ENCODE data around the gene ADGRG3. TPM values are rescaled to one million over a fixed set of nuclear protein-coding genes. Genes with fewer than 3 reads are reported as not detected.
"Not testable (repeated sequence)": the region's sequence is repeated elsewhere in the genome, so short reads cannot be mapped to it uniquely, and the experiment has no call there.

Gene ADGRG3
- total and polyA plus RNA-seq, 9 donors, result 0.04 to 1.1 (median 0.21) TPM

DNA sequence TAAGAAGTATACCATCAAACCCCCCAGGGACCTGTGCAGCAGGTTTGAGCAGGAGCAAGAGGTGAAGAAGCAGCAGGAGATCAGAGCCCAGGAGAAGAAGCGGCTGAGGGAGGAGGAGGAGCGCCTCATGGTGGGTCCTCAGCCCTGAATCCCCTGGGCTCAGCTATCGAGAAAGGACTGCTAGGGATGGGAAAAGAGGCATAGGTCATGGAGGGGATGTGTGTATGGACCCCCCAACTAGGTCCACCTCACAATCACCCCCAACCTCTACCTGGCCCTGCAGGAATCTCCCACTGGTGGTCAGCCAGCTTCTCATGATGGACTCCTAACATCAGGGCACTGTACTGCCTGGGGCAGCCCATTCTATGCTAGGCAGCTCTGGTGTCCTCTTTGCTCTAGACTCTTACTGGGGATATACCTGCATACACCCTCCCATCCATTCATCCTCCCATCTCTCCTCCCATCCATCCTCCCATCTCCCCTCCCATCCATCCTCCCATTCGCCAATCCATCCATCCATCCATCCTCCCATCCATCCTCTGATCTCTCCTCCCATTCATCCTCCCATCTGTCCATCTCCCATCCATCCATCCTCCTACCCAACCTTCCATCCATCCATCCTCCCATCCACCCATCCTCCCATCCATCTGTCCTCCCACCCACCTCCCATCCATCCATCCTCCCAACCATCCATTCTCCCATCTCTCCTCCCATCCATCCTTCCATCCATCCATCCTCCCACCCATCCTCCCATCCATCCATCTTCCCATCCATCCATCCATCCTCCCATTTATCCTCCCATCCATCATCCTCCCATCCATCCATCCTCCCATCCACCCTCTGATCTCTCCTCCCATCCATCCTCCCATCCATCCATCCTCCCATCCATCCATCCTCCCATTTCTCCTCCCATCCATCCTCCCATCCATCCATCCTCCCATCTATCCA lies 37.1 kb downstream of the ADGRG3 start:
- Histone ChIP-seq H3K4me1 (ENCODE audit: control insufficient read depth, insufficient read depth, low read length) (peaks cover 7% of the 10 kb centered on the region), H3K36me3 (ENCODE audit: control insufficient read depth, insufficient read depth, low read length) (no peaks in the 10 kb centered on the region), H3K4me3 (ENCODE audit: low read length) (no peak overlapping the region), H3K27me3 (ENCODE audit: control insufficient read depth, insufficient read depth, low read length) (no peaks in the 10 kb centered on the region), H3K9me3 (replicated peaks; ENCODE audit: control insufficient read depth, low read depth, low read length) (no peaks in the 10 kb centered on the region), H3K27ac (ENCODE audit: low read length) (no peak overlapping the region)
- no peak for DNase-seq
- whole genome bisulfite sequencing (ENCODE audit: insufficient coverage), result 95% methylated on average over 1 of the region's 4 CpGs

DNA sequence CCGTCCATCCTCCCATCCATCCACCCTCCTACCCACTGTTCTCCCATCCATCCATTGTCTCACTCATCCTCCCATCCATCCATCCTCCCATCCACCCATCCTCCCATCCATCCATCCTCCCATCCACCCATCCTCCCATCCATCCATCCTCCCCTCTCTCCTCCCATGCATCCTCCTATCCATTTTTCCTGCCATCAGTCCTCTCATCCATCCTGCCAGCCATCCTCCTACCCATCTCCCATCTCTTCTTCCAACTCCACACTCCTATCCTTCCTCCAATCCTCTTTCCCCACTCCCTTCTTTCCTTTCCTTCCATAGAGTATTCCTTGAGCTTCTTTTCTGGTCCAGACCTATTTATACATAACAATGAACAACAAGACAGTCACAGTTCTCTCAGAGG lies 38.6 kb downstream of the ADGRG3 start:
- 80% methylated on average over 1 of the region's 1 CpG for WGBS (ENCODE audit: insufficient coverage)
- Histone ChIP-seq H3K36me3 (ENCODE audit: control insufficient read depth, insufficient read depth, low read length) (no peaks in the 10 kb centered on the region), H3K9me3 (replicated peaks; ENCODE audit: control insufficient read depth, low read depth, low read length) (no peaks in the 10 kb centered on the region), H3K27me3 (ENCODE audit: control insufficient read depth, insufficient read depth, low read length) (no peaks in the 10 kb centered on the region), H3K27ac (ENCODE audit: low read length) (no peak overlapping the region), H3K4me1 (ENCODE audit: control insufficient read depth, insufficient read depth, low read length) (peaks cover 2% of the 10 kb centered on the region), H3K4me3 (ENCODE audit: low read length) (no peak overlapping the region)
- DNase-seq, result no peak

DNA sequence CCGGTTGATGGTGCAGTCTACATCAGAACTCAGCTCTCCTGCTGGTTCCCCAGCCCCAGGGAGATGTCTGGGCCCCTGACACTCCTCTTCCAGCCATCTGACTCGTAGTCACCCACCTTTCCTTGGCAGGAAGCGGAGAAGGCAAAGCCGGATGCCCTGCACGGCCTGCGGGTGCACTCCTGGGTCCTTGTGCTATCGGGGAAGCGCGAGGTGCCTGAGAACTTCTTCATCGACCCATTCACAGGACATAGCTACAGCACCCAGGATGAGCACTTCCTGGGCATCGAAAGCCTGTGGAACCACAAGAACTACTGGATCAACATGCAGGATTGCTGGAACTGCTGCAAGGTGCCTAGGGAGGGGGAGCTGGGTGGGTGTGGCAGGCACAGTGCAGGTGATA lies 39.2 kb downstream of the ADGRG3 start:
- Histone ChIP-seq H3K4me1 (ENCODE audit: control insufficient read depth, insufficient read depth, low read length) (no peaks in the 10 kb centered on the region), H3K36me3 (ENCODE audit: control insufficient read depth, insufficient read depth, low read length) (no peaks in the 10 kb centered on the region), H3K9me3 (replicated peaks; ENCODE audit: control insufficient read depth, low read depth, low read length) (no peaks in the 10 kb centered on the region), H3K27me3 (ENCODE audit: control insufficient read depth, insufficient read depth, low read length) (peaks cover 2% of the 10 kb centered on the region), H3K4me3 (ENCODE audit: low read length) (no peak overlapping the region), H3K27ac (ENCODE audit: low read length) (no peak overlapping the region)
- DNase-seq, result no peak
- 82% methylated on average over 11 of the region's 11 CpGs for WGBS (ENCODE audit: insufficient coverage)

DNA sequence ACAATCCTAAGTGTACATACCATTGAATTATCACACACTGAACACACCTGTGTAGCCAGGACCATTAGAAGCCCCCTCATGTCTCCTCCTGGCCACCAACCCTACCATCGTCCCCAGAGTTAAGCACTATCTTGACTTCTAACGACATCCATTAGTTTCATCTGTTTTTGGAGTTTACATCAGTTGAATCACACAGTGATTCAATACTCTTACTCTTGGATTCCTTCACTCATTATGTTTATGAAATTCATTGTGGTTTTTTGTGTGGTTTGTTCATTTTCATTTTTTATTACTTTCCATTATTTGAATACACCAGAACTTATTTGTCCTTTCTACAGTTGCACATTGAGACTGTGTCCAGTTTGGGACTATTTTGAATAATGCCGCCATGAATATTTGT lies 40.1 kb downstream of the ADGRG3 start:
- H3K9me3 ChIP-seq (replicated peaks; ENCODE audit: control insufficient read depth, low read depth, low read length), result no peaks in the 10 kb centered on the region
- H3K4me3 ChIP-seq (ENCODE audit: low read length), result no peak overlapping the region
- no peaks in the 10 kb centered on the region for H3K36me3 ChIP-seq (ENCODE audit: control insufficient read depth, insufficient read depth, low read length)
- no peak for DNase-seq
- WGBS (ENCODE audit: insufficient coverage), result no CpG with 5 or more reads among the region's 3 CpGs
- H3K4me1 ChIP-seq (ENCODE audit: control insufficient read depth, insufficient read depth, low read length), result no peaks in the 10 kb centered on the region
- peaks cover 2% of the 10 kb centered on the region for H3K27me3 ChIP-seq (ENCODE audit: control insufficient read depth, insufficient read depth, low read length)
- no peak overlapping the region for H3K27ac ChIP-seq (ENCODE audit: low read length)

DNA sequence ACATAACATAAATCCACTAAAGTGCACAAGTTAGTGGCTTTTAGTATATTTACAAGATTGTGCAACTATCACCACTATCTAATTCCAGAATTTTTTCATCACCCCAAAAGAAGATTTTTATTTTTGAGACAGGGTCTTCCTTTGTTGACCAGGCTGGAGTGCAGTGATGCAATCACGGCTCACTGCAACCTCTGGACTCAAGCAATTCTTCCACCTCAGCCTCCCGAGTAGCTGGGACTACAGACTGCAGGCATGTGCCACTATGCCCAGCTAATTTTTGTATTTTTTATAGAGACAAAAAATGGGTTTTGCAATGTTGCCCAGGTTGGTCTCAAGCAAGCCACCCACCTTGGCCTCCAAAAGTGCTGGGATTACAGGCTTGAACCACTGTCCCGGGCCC lies 41.6 kb downstream of the ADGRG3 start:
- H3K27ac ChIP-seq (ENCODE audit: low read length), result no peak overlapping the region
- no peaks in the 10 kb centered on the region for H3K4me1 ChIP-seq (ENCODE audit: control insufficient read depth, insufficient read depth, low read length)
- H3K36me3 ChIP-seq (ENCODE audit: control insufficient read depth, insufficient read depth, low read length), result no peaks in the 10 kb centered on the region
- DNase-seq, result no peak
- H3K27me3 ChIP-seq (ENCODE audit: control insufficient read depth, insufficient read depth, low read length), result peaks cover 4% of the 10 kb centered on the region
- H3K9me3 ChIP-seq (replicated peaks; ENCODE audit: control insufficient read depth, low read depth, low read length), result no peaks in the 10 kb centered on the region
- no peak overlapping the region for H3K4me3 ChIP-seq (ENCODE audit: low read length)
- no CpG with 5 or more reads among the region's 3 CpGs for WGBS (ENCODE audit: insufficient coverage)

DNA sequence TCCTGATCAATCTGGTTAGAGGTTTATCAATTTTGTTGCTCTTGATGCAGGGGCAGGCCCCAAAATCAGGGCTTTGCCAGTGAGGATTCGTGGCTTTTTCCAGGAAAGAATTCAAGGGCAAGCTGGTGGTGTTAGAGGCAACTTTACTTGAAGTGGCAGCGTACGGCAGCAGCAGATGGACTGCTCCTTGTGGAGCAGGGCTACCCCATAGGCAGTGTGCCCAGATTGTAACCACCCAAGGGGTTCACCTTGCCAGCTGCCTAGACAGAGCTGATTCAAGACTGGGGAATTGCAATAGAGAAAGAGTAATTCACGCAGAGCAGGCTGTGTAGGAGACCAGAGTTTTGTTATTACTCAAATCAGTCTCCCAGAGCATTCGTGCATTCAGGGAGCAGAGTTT lies 43.2 kb downstream of the ADGRG3 start:
- Histone ChIP-seq H3K27me3 (ENCODE audit: control insufficient read depth, insufficient read depth, low read length) (peaks cover 4% of the 10 kb centered on the region), H3K9me3 (replicated peaks; ENCODE audit: control insufficient read depth, low read depth, low read length) (no peaks in the 10 kb centered on the region), H3K4me3 (ENCODE audit: low read length) (no peak overlapping the region), H3K4me1 (ENCODE audit: control insufficient read depth, insufficient read depth, low read length) (no peaks in the 10 kb centered on the region), H3K36me3 (ENCODE audit: control insufficient read depth, insufficient read depth, low read length) (no peaks in the 10 kb centered on the region), H3K27ac (ENCODE audit: low read length) (no peak overlapping the region)
- DNase-seq, result no peak
- 61% methylated on average over 5 of the region's 5 CpGs for WGBS (ENCODE audit: insufficient coverage)

DNA sequence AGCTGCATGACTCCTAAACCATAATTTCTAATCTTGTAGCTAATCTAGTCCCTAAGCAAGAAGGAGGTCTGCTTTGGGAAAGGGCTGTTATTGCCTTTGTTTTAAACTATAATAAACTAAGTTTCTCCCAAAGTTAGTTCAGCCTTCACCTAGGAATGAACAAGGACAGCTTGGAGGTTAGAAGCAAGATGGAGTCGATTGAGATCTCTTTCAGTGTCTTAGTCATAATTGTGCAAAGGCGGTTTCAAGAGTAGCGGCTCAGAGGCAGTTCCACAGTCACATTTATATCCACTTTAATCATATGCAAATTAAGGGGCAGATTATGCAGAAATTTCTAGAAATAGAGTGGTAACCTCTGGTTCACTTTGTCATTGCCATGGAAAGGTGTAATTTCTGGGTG lies 43.9 kb downstream of the ADGRG3 start:
- no CpG with 5 or more reads among the region's 3 CpGs for WGBS (ENCODE audit: insufficient coverage)
- Histone ChIP-seq H3K36me3 (ENCODE audit: control insufficient read depth, insufficient read depth, low read length) (no peaks in the 10 kb centered on the region), H3K27me3 (ENCODE audit: control insufficient read depth, insufficient read depth, low read length) (peaks cover 7% of the 10 kb centered on the region), H3K27ac (ENCODE audit: low read length) (no peak overlapping the region), H3K4me3 (ENCODE audit: low read length) (no peak overlapping the region), H3K4me1 (ENCODE audit: control insufficient read depth, insufficient read depth, low read length) (no peaks in the 10 kb centered on the region), H3K9me3 (replicated peaks; ENCODE audit: control insufficient read depth, low read depth, low read length) (no peaks in the 10 kb centered on the region)
- DNase-seq, result no peak

DNA sequence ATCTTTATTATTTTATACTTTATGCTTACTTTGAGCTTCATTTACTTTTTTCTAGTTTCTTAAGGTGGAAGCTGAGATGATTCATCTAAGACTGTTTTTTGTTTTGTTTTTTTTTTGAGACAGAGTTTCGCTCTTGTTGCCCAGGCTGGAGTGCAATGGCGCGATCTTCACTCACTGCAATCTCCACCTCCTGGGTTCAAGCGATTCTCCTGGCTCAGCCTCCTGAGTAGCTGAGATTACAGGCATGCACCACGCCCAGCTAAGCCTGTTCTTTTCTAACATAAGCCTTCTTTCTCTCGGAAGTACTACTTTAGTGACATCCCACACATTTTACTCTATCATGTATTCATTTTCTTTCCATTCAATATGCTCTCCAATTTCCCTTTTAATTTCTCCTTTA lies 44.5 kb downstream of the ADGRG3 start:
- not testable (repeated sequence) for H3K27me3 ChIP-seq (ENCODE audit: control insufficient read depth, insufficient read depth, low read length); H3K9me3 ChIP-seq (replicated peaks; ENCODE audit: control insufficient read depth, low read depth, low read length); DNase-seq; H3K4me1 ChIP-seq (ENCODE audit: control insufficient read depth, insufficient read depth, low read length); H3K27ac ChIP-seq (ENCODE audit: low read length); H3K4me3 ChIP-seq (ENCODE audit: low read length); H3K36me3 ChIP-seq (ENCODE audit: control insufficient read depth, insufficient read depth, low read length)
- 95% methylated on average over 4 of the region's 6 CpGs for WGBS (ENCODE audit: insufficient coverage)

DNA sequence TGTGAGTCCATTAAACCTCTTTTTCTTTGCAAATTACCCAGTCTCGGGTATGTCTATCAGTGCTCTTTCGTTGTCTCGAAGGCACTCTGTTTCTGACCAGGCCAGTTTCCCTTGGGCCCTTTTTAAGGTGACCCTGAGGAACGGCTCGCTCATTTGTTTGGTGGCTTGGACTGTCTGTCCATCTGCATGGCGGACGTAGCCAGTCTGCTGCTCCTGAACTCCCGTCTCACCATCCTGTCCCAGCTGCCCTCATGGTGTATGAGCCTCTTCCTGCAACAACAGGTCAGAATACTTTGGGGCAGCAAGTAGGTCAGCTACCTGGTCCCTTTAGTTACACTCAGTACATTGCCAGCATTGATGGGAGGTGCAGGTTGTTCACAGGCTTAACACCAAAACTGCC lies 45.5 kb downstream of the ADGRG3 start:
- no peaks in the 10 kb centered on the region for H3K9me3 ChIP-seq (replicated peaks; ENCODE audit: control insufficient read depth, low read depth, low read length)
- H3K4me1 ChIP-seq (ENCODE audit: control insufficient read depth, insufficient read depth, low read length), result no peaks in the 10 kb centered on the region
- DNase-seq, result no peak
- H3K36me3 ChIP-seq (ENCODE audit: control insufficient read depth, insufficient read depth, low read length), result no peaks in the 10 kb centered on the region
- no peak overlapping the region for H3K27ac ChIP-seq (ENCODE audit: low read length)
- H3K27me3 ChIP-seq (ENCODE audit: control insufficient read depth, insufficient read depth, low read length), result peaks cover 7% of the 10 kb centered on the region
- WGBS (ENCODE audit: insufficient coverage), result 81% methylated on average over 8 of the region's 8 CpGs
- H3K4me3 ChIP-seq (ENCODE audit: low read length), result no peak overlapping the region

DNA sequence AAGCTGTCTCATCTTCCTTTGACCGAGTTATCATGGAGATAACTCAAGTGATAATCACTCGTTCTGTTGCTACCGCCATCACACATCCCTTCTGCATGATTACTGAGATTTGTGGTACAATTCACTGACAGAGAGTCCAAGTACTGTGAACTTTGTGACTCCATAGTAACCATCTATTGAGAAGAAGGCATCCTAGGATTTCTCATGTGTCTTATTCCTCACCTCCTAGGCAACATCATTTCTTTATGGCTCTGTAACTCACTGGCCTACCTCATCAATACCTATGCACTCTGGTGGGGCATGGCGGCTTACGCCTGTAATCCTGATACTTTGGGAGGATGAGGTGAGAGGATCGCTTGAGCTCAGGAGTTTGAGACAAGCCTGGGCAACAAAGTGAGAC lies 45.9 kb downstream of the ADGRG3 start:
- Histone ChIP-seq H3K36me3 (ENCODE audit: control insufficient read depth, insufficient read depth, low read length) (no peaks in the 10 kb centered on the region), H3K4me1 (ENCODE audit: control insufficient read depth, insufficient read depth, low read length) (no peaks in the 10 kb centered on the region), H3K4me3 (ENCODE audit: low read length) (no peak overlapping the region), H3K9me3 (replicated peaks; ENCODE audit: control insufficient read depth, low read depth, low read length) (no peaks in the 10 kb centered on the region), H3K27me3 (ENCODE audit: control insufficient read depth, insufficient read depth, low read length) (peaks cover 7% of the 10 kb centered on the region), H3K27ac (ENCODE audit: low read length) (no peak overlapping the region)
- 91% methylated on average over 3 of the region's 6 CpGs for WGBS (ENCODE audit: insufficient coverage)
- no peak for DNase-seq
